GM12878 (cell line): ENCODE data around the gene CCDC197. TPM values are rescaled to one million over a fixed set of nuclear protein-coding genes. Genes with fewer than 3 reads are reported as not detected.

ENCODE experiments used
- MYB ChIP-seq: fragments of 150-350 bp; IDR thresholded peaks from 2 replicates; pipeline ENCODE4 v1.6.1; 2014; ENCODE audit warnings: mild to moderate bottlenecking, low read depth, low read length, borderline replicate concordance
- polyA plus RNA-seq, 11 experiments: library from polyadenylated mRNA; depleted of rRNA in 4 of 11; unstranded in 6 of 11; stranded (reverse) in 5 of 11; fragments of >200 nt; fragmentation: Nextera tagmentation in 4 of 11; fragmentation: Illumina TruSeq in 1 of 11; extraction: Ambion mirVana in 4 of 11; extraction: Trizol in 1 of 11; gene quantifications; 1 replicate in 1 of 11; 2 replicates in 10 of 11; pipeline versions ENCODE4 v1.2.1 to v1.2.3, GENCODE V29; 2011 to 2016; ENCODE audit warnings: inconsistent platforms in 2 of 11, missing spikeins in 2 of 11, low read depth in 1 of 11
- total RNA-seq, 4 experiments: library from RNA; depleted of rRNA in 3 of 4; stranded (reverse); fragments of >200 nt in 3 of 4; fragmentation: Illumina TruSeq in 1 of 4; extraction: Trizol in 1 of 4; gene quantifications; 2 replicates each; pipeline versions ENCODE4 v1.2.1 to v1.2.3, GENCODE V29; 2013 to 2021
- TF ChIP-seq, protein P1 (sequence below): fragments of 450-650 bp; IDR thresholded peaks from 2 replicates; pipeline ENCODE4 v1.6.1; 2018; ENCODE audit warnings: mild to moderate bottlenecking, low read depth, moderate library complexity; ENCODE audit not compliant: partially characterized antibody
- TF ChIP-seq, protein P2 (sequence below): fragments of 450-650 bp; IDR thresholded peaks from 2 replicates; pipeline ENCODE4 v1.6.1; 2017; ENCODE audit warnings: mild to moderate bottlenecking

The CCDC197 gene
- total and polyA plus RNA-seq, 10 of the 15 experiments (the other 5 are each of a cell fraction or from before 2014, with no cell fraction given): 0.12 TPM; not detected in 9

DNA sequence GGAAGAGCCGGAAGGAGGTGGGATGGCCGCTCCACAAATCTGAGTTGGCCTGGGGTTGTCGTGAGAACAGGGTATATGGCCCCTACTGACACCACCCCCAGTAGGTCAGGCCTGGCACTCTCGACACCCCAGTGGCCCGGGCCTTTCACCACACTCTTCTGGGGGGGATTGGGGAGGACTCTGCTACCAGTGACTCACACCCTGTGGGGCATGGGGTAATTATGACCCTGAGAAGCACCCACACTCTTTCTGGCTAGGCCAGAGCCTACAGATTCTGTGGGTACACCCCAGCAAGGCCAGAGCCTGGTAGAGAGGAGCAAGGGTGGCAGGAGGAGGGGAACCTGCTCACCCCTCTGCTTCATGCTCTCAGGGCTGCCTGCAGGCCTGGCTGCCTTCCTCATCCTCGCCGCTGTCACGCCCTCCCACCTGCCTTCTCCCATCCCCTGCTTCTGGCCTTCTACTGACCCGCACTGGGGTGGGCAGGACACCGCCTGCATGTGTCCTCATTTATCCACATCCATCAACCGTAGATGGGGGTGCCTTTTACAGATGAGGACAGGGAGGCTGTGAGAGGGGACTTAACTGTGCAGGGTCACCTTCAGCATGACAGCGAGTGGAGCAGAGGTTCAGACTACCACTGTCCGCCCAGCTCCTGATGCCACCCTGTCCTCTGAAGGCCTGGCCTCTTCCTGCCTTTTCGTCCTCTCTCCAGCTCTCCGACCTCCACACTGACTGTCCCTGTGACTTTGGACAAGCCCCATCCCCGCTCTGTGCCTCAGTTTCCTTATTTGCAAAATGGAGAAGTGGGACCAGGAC lies 39.1 kb upstream of the CCDC197 start (continued):
- TF ChIP-seq, protein P1, sequence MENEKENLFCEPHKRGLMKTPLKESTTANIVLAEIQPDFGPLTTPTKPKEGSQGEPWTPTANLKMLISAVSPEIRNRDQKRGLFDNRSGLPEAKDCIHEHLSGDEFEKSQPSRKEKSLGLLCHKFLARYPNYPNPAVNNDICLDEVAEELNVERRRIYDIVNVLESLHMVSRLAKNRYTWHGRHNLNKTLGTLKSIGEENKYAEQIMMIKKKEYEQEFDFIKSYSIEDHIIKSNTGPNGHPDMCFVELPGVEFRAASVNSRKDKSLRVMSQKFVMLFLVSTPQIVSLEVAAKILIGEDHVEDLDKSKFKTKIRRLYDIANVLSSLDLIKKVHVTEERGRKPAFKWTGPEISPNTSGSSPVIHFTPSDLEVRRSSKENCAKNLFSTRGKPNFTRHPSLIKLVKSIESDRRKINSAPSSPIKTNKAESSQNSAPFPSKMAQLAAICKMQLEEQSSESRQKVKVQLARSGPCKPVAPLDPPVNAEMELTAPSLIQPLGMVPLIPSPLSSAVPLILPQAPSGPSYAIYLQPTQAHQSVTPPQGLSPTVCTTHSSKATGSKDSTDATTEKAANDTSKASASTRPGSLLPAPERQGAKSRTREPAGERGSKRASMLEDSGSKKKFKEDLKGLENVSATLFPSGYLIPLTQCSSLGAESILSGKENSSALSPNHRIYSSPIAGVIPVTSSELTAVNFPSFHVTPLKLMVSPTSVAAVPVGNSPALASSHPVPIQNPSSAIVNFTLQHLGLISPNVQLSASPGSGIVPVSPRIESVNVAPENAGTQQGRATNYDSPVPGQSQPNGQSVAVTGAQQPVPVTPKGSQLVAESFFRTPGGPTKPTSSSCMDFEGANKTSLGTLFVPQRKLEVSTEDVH: no peak
- TF ChIP-seq, protein P2, sequence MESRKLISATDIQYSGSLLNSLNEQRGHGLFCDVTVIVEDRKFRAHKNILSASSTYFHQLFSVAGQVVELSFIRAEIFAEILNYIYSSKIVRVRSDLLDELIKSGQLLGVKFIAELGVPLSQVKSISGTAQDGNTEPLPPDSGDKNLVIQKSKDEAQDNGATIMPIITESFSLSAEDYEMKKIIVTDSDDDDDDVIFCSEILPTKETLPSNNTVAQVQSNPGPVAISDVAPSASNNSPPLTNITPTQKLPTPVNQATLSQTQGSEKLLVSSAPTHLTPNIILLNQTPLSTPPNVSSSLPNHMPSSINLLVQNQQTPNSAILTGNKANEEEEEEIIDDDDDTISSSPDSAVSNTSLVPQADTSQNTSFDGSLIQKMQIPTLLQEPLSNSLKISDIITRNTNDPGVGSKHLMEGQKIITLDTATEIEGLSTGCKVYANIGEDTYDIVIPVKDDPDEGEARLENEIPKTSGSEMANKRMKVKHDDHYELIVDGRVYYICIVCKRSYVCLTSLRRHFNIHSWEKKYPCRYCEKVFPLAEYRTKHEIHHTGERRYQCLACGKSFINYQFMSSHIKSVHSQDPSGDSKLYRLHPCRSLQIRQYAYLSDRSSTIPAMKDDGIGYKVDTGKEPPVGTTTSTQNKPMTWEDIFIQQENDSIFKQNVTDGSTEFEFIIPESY: no peak
- TF ChIP-seq MYB: no peak
